HG03025 (cell line): ENCODE measurements around the gene ITPKA.
"Not testable (repeated sequence)": the region's sequence is repeated elsewhere in the genome, so short reads cannot be mapped to it uniquely, and the experiment has no call there.

Experiments used
- ATAC-seq: cut with Tn5 transposase; IDR thresholded peaks from one replicate; pipeline ENCODE4 v1.9.1; 2021; ENCODE audit warnings: mild to moderate bottlenecking, moderate library complexity; ENCODE audit not compliant: unreplicated experiment, low FRiP score

The ITPKA gene

GRCh38 chr15:41493205-41493901 lies at the start of gene ITPKA:
Gene ITPKA (plus strand): TSS chr15:41493874. CDS start chr15:41493928, 54 bp downstream.
- ATAC-seq = peak; percentile 65

DNA sequence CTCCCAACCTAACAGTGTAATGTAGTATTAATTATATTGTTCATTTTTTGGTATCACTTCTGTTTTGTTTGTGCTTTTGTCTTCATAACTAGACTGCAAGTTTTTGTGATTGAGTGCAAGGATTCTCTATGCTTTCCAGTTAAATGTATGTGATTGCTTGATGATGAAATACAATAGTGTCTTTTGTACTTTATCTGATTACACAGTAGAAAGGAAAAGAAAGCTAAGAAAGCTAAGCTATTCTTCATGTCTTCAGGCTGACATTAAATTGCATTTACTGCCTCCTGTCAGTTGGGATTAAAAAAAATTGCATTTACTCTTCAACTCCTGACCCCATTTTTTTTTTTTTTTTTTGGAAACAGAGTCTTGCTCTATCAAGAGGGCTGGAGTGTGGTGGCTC lies 48.3 kb upstream of the ITPKA start:
- ATAC-seq = no peak

- ATAC-seq = no peak
Measured at GRCh38 chr15:41462084-41462795, 31.4 kb upstream of the ITPKA start.

DNA sequence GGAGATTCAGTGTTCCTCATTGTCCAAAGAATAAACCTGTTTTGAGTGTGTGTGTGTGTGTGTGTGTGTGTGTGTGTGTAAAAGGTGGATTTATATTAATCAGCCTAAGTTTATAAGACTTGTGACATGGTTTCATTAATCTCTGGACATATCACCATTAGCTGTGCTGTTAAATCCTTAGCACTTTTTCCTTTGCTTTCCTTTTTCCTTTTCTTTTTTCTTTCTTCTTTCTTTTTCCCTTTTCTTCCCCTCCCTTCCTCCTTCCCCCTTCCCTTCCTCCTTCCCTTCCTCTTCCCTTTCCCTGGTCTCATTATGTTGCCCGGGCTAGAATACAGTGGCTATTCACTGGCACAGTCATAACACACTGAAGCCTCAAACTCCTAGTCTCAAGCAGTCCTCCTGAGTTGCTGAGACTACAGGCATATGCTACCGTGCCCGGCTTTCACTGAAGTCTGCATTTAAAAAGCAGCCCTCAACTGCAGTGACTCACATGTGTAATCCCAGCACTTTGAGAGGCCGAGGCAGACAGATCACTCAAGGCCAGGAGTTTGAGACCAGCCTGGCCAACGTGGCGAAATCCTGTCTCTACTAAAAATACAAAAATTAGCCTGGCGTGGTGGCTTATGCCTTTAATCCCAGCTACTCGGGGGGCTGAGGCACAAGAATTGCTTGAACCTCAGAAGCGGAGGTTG lies 28.6 kb upstream of the ITPKA start:
- ATAC-seq = no peak

DNA sequence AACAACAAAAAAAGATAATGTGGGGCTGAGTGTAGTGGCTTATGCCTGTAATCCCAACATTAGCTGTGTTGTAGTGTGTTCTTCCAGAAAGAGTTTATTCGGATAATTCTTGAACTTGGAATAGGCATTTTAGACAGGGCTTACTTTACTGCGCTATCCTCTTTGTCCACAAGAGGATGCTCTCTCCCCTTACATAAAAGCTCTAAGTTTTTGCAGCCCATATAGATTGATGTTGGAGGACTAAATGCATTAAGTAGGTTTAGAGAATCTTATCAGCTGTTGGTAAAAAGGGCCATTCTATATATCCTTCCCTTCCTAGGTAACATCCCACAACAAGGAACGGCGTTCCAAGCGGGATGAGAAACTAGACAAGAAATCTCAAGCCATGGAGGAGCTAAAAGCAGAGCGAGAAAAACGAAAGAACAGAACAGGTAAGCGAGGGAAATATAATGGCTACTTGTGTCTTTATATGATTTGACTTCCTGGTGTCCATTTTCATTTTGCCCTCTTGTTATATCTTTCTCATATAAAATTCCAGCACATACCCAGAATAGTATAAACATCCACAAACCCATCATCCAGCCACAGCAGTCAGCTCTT lies 27.8 kb upstream of the ITPKA start:
- ATAC-seq = no peak

DNA sequence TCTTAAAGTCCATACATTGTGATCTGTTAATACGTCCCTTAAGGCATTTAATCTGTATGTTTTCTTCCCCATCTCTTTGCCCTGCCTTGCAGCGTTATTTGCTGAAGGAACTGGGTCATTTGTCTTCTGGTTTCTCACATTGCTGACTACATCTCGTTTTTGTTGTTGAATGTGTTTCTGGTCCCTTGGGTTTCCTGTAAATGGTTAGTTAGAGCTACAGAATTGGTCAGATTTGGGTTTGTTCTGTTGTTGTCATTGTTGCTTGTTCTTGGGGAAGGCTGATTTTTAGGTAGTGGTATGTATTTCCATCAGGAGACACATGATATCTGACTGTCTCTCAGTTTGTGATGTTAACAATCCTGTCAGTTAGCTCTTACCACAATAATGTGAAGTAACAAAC lies 27.0 kb upstream of the ITPKA start:
- ATAC-seq = no peak

DNA sequence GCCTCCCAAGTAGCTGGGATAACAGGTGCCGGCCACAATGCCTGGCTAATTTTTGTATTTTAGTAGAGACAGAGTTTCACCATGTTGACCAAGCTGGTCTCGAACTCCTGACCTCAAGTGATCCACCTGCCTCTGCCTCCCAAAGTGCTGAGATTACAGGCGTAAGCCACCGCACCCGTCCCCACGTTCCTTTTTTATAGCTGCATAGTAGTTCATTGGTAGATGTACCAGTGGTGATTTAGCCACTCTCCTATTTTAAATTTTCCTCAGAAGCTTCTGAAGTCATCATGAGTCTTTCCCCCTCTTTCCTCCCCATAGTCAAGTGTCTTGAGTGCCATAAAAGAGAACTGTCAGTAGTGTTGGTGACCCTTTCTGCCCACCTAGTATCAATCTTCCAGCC lies 24.0 kb upstream of the ITPKA start:
- not testable (repeated sequence) for ATAC-seq

GRCh38 chr15:41473418-41473817 lies 20.3 kb upstream of the ITPKA start:
- ATAC-seq = no peak

DNA sequence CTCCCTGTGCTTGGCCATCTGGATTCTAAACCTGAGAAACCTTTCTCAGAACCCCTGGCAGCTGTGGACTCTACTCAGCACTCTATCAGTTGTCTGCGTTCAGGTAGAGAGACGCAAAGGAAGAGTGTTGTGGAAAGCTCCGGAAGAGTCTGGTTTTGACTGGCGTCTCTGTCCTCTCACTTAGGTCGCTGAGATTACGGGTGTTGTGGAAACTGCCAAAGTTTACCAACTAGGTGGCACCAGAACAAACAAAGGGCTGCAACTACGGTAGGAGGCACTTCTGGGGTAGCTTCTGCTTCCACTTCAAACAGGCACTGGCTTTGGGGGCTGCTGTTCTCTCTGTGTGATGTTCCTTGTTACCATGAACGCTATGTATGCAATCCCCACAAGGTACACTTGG lies 19.2 kb upstream of the ITPKA start:
- no peak for ATAC-seq

- no peak for ATAC-seq
Measured at GRCh38 chr15:41474941-41475340, 18.7 kb upstream of the ITPKA start.

DNA sequence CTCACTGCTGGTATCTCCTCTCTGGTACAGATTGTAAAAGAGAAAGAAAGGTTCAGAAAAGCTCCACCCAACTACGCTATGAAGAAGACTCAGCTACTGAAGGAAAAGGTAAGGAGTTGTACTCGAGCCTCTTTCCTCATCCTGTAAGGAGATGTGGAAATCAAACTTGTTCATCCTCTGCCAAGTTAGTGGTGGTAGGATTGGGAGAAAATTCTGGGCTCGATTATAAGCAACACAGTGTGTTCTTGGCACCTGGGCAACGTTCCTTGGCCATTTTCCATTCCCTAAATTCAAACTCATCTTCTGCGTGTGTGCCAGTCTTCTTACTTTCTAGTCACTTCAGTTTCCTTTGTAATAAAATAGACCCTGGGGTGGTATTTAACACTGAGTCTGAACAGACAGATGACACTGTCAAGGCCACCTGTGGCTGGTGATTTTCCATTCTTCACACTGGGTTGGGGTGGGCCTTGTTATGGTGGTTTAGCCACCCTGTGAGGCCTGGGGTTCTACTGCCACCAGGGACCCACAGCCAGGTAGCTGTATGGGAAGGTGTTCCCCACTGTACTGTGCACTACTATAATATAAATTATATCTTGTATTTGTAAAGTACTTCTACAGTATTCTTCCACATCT lies 17.1 kb upstream of the ITPKA start:
- ATAC-seq = no peak

DNA sequence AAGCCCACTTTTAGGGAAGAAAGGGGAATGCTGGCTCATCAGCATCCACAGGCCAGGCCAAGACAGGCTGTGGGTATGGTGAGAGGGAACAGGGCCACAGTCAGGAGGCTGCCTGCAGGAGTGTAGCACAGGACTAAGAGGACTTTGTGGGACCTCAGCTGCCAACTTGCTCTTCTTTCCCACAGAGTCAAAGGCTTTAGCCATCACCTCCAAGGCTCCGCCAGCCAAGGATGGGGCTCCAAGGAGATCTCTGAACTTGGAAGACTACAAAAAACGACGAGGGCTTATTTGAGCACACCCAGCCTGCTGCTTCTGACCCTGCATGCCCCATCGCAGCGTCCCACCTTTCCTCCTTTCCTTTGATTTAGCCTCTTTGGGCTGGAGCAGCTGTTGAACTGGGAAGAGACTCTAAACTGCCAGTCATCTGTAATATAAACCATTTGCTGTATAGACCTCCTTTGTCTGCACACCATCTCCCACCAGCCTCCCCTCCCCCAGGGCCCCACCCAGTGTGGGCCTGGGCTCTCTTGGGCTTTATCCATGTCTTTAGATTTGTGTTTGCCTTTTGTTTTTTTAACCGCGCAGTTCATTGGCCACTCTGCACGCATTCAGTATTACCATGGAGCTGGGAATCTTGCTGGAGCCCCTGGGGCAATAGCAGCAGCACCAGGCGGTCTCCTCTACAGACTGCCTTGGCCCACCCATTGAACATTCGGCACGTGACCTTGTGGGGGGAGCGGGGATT lies 13.1 kb upstream of the ITPKA start:
- no peak for ATAC-seq

- ATAC-seq = no peak
Measured at GRCh38 chr15:41482110-41482877, 11.4 kb upstream of the ITPKA start.

DNA sequence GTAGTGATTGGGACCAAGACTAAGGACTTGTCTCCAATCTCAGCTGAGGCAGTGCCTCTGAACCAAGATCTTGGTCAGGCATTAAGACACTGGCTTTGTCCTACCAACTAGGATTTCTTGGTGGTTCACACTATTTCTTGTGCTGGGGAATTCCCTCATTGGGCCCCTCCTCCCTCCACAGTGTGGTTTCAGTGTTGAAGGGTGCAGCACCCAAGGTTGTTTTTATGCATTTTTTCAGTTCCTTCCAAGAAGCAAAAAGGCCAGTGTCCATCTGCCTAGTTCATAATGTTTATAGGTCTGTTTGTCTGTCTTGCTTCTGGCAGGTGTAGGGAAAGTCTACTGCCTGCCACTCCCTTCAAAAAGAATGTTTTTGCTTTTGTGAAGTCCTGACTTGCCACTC lies 10.6 kb upstream of the ITPKA start:
- peak; percentile 51 for ATAC-seq

- no peak for ATAC-seq
Measured at GRCh38 chr15:41483519-41483918, 10.2 kb upstream of the ITPKA start.

- ATAC-seq = no peak
Measured at GRCh38 chr15:41484937-41485625, 8.6 kb upstream of the ITPKA start.

DNA sequence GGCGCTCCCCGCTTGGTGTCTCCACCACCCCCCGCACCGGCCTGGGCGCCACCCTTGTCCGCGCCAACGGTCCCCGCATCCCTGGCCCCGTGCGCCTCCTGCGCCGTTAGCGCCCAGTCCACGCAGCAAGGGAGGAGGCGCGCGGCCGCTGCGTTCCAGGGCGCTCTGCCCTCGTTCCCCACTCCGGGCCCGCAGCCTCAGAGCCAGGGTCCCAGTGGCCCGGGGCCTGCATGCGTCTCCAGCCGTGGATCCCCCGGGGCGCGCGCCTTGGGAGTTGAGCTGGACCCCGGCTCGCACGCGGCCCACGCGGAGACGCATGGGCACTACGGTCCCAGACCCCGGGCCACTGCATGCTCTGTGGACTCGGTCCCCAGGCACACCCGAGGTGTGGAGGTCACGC lies 7.4 kb upstream of the ITPKA start:
- no peak for ATAC-seq

DNA sequence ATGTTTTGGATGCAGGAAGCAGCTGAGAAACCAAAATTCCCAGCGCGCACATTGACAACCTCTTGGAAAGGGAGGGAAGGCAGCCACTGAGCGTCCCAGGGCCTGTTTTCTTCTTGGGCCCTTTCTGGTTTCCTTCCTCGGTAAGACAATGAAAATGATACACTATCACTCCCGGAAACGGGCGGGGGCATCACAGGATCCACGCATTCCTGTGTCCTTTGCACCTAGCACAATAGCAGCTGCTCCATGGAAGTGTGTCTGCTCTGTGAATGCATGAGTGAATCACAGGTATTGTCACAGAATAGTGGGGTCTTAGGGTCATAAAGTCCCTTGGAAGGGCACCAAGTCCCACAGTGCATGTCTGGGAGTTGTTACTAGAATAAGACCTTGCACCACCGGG lies 6.3 kb upstream of the ITPKA start:
- no peak for ATAC-seq

DNA sequence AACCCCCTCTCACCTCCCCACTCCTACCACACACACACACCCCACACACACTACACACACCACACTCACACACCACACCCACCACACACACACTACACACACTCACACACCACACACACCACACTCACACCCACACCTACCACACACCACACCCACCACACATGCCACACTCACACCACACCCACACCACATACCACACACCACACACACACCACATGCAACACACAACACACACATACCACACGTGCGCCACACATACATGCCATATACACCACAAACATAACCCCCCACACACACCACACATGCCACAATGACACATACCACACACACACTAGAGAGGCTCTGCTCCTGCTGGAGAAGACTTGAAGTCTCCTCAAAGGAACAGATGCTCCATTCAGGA lies 5.9 kb upstream of the ITPKA start:
- ATAC-seq = no peak
